Tibial nerve (tissue), 4 donors: ENCODE results near the gene SLMAP. TPM values are rescaled to one million over a fixed set of nuclear protein-coding genes. Genes with fewer than 3 reads are reported as not detected.

Experiments used
- DNase-seq, 2 donors: peaks; one replicate each; pipeline ENCODE4 v3.0.0-alpha.2; 2019; ENCODE audit warnings: low spot score in 2 of 2
- H3K27ac ChIP-seq, 4 donors: fragments of 200-600 bp; sonication (generic) in 3 of 4; one replicate each; pipeline ENCODE4 v1.5.1; 2017 to 2019; ENCODE audit warnings: mild to moderate bottlenecking in 1 of 4
- H3K27me3 ChIP-seq, 2 donors: fragments of 200-600 bp; sonication (generic) in 1 of 2; one replicate each; pipeline versions ENCODE4 v1.5.1 to v1.6.0; 2017 to 2019
- H3K36me3 ChIP-seq, 3 donors: fragments of 200-600 bp; sonication (generic); one replicate each; pipeline ENCODE4 v1.5.1; 2018 to 2019
- H3K4me1 ChIP-seq, 4 donors: fragments of 200-600 bp; sonication (generic) in 3 of 4; one replicate each; pipeline ENCODE4 v1.5.1; 2017 to 2019
- H3K4me3 ChIP-seq, 4 donors: fragments of 200-600 bp; sonication (generic) in 3 of 4; one replicate each; pipeline ENCODE4 v1.5.1; 2017 to 2019; ENCODE audit warnings: mild to moderate bottlenecking in 1 of 4, moderate library complexity in 1 of 4
- H3K9me3 ChIP-seq, 4 donors: fragments of 200-600 bp; sonication (generic) in 3 of 4; one replicate each; pipeline ENCODE4 v1.5.1; 2017 to 2019
- CTCF ChIP-seq, 5 experiments: fragments of 200-600 bp in 3 of 5; fragments of 450-650 bp in 2 of 5; sonication (generic) in 3 of 5; IDR thresholded peaks; one replicate each; pipeline ENCODE4 v1.5.1; 2016 to 2019; ENCODE audit warnings: antibody characterized with exemption in 5 of 5, mild to moderate bottlenecking in 3 of 5, moderate library complexity in 2 of 5
- EP300 ChIP-seq, 2 donors: sonication (generic); formaldehyde crosslinking; IDR thresholded peaks; one replicate each; pipeline ENCODE4 v1.6.1; 2017; ENCODE audit warnings: antibody characterized with exemption in 2 of 2, mild to moderate bottlenecking in 1 of 2
- POLR2A ChIP-seq, 2 donors: fragments of 450-650 bp; IDR thresholded peaks; one replicate each; pipeline ENCODE4 v1.6.1; 2017; ENCODE audit warnings: antibody characterized with exemption in 2 of 2, mild to moderate bottlenecking in 2 of 2, moderate library complexity in 2 of 2
- WGBS, 2 donors: methylation state at CpG; one replicate each; pipeline ENCODE4 v1.1.5; 2018; 5-methylcytosine and 5-hydroxymethylcytosine counted together
- total RNA-seq, 4 donors: library from RNA; depleted of rRNA; stranded (reverse); fragments of >200 nt; gene quantifications; one replicate each; pipeline ENCODE4 v1.1.0, GENCODE V29; 2016

Gene SLMAP
- total RNA-seq, 4 donors from 2014 or later, result 66.6 to 101 (median 87.4) TPM

- 93 to 99% methylated on average over 1 of the region's 1 CpG for WGBS, 2 donors
- H3K9me3 ChIP-seq, result no peaks in the 10 kb centered on the region
- TF ChIP-seq POLR2A (IDR thresholded peaks at IDR 0.05), result no peak
- no peak for TF ChIP-seq EP300 (IDR thresholded peaks at IDR 0.05)
Observed at GRCh38 chr3:57833763-57834162, 77.7 kb downstream of the SLMAP start.

DNA sequence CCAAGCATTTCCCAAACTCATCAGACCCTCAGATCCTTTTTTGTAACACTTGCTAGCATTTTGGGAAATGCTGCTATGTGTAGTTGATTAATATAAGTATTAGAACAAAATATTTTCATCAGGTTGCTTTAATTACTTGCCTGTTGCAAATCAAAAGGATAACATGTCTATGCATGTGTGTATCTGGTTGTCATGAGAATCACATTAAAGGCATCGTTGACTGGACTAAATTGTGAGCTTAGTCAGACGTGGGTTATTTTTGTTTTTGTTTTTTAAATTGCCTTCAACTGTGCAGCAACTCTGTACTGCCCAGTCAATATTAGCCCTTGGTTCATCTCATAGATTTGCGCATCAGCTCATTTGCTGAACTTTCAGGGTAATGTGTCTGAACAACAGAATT lies 81.6 kb downstream of the SLMAP start:
- Histone ChIP-seq H3K27me3 (no peaks in the 10 kb centered on the region), H3K9me3 (no peaks in the 10 kb centered on the region), H3K27ac (no peak overlapping the region), H3K4me3 (no peak overlapping the region), H3K36me3 (peaks cover 0 to 9% (median 0%) of the 10 kb centered on the region in 3 donors), H3K4me1 (peaks cover 0 to 3% (median 0%) of the 10 kb centered on the region in 4 donors)
- WGBS, 2 donors, result 79 to 88% methylated on average over 3 of the region's 3 CpGs
- TF ChIP-seq EP300 (IDR thresholded peaks at IDR 0.05) (no peak), POLR2A (IDR thresholded peaks at IDR 0.05) (no peak), CTCF (IDR thresholded peaks at IDR 0.05) (no peak)
- DNase-seq, result no peak

More at GRCh38 chr3:57833763-57834162, 77.7 kb downstream of the SLMAP start:
- no peaks in the 10 kb centered on the region for H3K4me1 ChIP-seq
- no peak for DNase-seq
- H3K27me3 ChIP-seq, result no peaks in the 10 kb centered on the region
- peaks cover 0 to 14% (median 0%) of the 10 kb centered on the region in 3 donors for H3K36me3 ChIP-seq
- no peak overlapping the region for H3K27ac ChIP-seq
- H3K4me3 ChIP-seq, result no peak overlapping the region

- no peaks in the 10 kb centered on the region for H3K27me3 ChIP-seq
- H3K27ac ChIP-seq, result no peak overlapping the region
- H3K36me3 ChIP-seq, result peaks cover 0 to under 1% (median 0%) of the 10 kb centered on the region in 3 donors
- TF ChIP-seq EP300 (IDR thresholded peaks at IDR 0.05) (no peak), CTCF (IDR thresholded peaks at IDR 0.05) (no peak), POLR2A (IDR thresholded peaks at IDR 0.05) (no peak)
- H3K4me1 ChIP-seq, result peaks cover 0 to 3% (median 0%) of the 10 kb centered on the region in 4 donors
- DNase-seq, result no peak
- 93 to 97% methylated on average over 3 of the region's 3 CpGs for WGBS, 2 donors
- no peaks in the 10 kb centered on the region for H3K9me3 ChIP-seq
- H3K4me3 ChIP-seq, result no peak overlapping the region
Observed at GRCh38 chr3:57838627-57839026, 82.5 kb downstream of the SLMAP start.

- Histone ChIP-seq H3K9me3 (no peaks in the 10 kb centered on the region), H3K27me3 (no peaks in the 10 kb centered on the region), H3K36me3 (no peaks in the 10 kb centered on the region), H3K4me1 (peaks cover 0 to 3% (median 0%) of the 10 kb centered on the region in 4 donors), H3K27ac (no peak overlapping the region), H3K4me3 (no peak overlapping the region)
- TF ChIP-seq CTCF (IDR thresholded peaks at IDR 0.05) (no peak), EP300 (IDR thresholded peaks at IDR 0.05) (no peak), POLR2A (IDR thresholded peaks at IDR 0.05) (no peak)
- 85 to 90% methylated on average over 1 of the region's 1 CpG for WGBS, 2 donors
- no peak for DNase-seq
Observed at GRCh38 chr3:57840473-57840872, 84.4 kb downstream of the SLMAP start.

GRCh38 chr3:57841818-57842217 lies 85.7 kb downstream of the SLMAP start:
- WGBS, 2 donors, result 52 to 58% methylated on average over 2 of the region's 2 CpGs
- Histone ChIP-seq H3K9me3 (no peaks in the 10 kb centered on the region), H3K27ac (no peak overlapping the region), H3K36me3 (no peaks in the 10 kb centered on the region), H3K27me3 (no peaks in the 10 kb centered on the region), H3K4me1 (peaks cover 0 to 3% (median 0%) of the 10 kb centered on the region in 4 donors), H3K4me3 (no peak overlapping the region)
- DNase-seq, result no peak
- TF ChIP-seq POLR2A (IDR thresholded peaks at IDR 0.05) (no peak), CTCF (IDR thresholded peaks at IDR 0.05) (no peak), EP300 (IDR thresholded peaks at IDR 0.05) (no peak)
